Measurements from ENCODE around the gene SLC44A5.
"Not testable (repeated sequence)": the region's sequence is repeated elsewhere in the genome, so short reads cannot be mapped to it uniquely, and the experiment has no call there.

The SLC44A5 gene

GRCh38 chr1:75461808-75462325 lies 149.0 kb downstream of the SLC44A5 start:
- DNase-seq (ENCODE audit: low read depth, low spot score) = no peak

GRCh38 chr1:75449998-75450397 lies 160.9 kb downstream of the SLC44A5 start:
- DNase-seq (ENCODE audit: low read depth, low spot score) = no peak

DNA sequence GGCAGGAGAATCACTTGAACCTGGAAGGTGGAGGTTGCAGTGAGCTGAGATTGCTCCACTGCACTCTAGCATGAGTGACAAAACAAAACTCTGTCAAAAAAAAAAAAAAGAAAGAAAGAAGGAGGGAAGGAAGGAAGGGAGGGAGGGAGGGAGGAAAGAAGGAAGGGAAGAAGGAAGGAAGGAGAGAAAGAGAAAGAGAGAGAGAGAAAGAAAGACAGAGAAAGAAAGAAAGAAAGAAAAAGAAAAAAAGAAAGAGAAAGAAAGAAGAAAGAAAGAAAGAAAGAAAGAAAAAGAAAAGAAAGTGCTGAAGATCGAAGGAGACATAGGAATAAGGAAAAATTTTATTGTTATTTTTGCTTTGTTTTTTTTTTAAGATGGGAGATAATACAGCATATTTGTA lies 166.7 kb downstream of the SLC44A5 start:
- no peak for DNase-seq (ENCODE audit: low read depth, low spot score)

GRCh38 chr1:75440274-75440673 lies 170.6 kb downstream of the SLC44A5 start:
- no peak for DNase-seq (ENCODE audit: low read depth, low spot score)

GRCh38 chr1:75438355-75438754 lies 172.6 kb downstream of the SLC44A5 start:
- DNase-seq (ENCODE audit: low read depth, low spot score) = no peak

DNA sequence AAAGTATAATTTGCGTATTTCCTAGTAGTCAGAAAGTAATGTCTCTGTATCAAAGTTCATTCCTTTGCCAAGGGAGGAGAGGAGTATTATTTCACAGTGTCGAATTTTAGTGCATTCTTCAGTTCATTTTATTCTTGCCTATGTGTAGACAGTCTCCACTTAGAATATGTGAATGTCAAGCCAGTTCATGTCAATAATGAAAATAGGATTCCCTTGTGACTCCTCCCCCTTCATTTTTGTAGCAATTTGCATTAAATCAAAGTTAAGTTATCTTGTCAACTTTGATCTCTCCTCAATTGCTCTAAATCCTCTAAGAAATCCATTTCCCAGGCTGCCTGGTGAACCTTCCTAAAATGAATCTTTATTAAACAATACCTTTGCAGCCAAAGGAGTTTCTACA lies 179.1 kb downstream of the SLC44A5 start:
- DNase-seq (ENCODE audit: low read depth, low spot score) = no peak

DNA sequence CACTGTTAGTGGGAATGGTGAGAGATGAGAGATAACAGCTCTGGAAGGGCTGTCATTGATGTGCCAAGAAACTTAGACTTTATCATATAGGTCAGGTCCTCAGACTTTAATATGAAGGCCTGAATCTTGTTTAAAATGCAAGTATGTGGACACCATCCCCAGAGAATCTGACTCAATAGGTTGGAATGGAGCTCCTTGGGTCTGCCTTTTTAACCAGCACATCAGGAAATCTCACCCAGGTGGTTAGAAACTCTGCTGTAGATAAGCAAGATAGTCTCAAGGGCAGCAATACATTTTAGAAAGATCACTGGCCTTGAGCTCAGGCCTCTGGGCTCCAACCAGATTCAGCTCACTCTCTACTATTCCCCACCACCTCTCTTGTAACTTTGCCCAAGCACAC lies 180.4 kb downstream of the SLC44A5 start:
- DNase-seq (ENCODE audit: low read depth, low spot score) = no peak

- DNase-seq (ENCODE audit: low read depth, low spot score) = no peak
These were observed 184.2 kb downstream of the SLC44A5 start for GRCh38 chr1:75426688-75427087.

- DNase-seq (ENCODE audit: low read depth, low spot score) = no peak
These were observed 185.8 kb downstream of the SLC44A5 start for GRCh38 chr1:75425001-75425650.

DNA sequence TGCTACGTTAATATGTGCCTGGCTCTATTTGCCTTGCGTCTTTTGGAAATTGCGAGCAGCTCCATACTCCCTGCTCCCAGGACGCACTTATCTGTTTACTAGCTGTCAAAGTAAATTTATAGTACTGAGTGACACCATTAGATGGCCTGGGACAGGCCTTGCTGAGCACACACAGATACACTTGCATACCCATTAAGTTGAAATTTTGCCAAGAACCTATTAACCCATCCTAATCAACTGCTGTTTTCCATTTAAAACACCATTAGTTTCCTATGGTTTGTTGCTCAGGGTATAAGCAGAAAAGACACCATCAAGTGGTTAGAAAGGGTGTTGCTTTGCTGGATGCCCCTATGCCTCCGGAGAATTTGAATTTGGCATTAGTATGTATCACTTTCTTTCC lies 187.3 kb downstream of the SLC44A5 start:
- no peak for DNase-seq (ENCODE audit: low read depth, low spot score)

- DNase-seq (ENCODE audit: low read depth, low spot score) = no peak
These were observed 187.8 kb downstream of the SLC44A5 start for GRCh38 chr1:75423136-75423535.

GRCh38 chr1:75421371-75421770 lies 189.5 kb downstream of the SLC44A5 start:
- DNase-seq (ENCODE audit: low read depth, low spot score) = no peak

- no peak for DNase-seq (ENCODE audit: low read depth, low spot score)
These were observed 195.7 kb downstream of the SLC44A5 start for GRCh38 chr1:75415187-75415586.

GRCh38 chr1:75412616-75413015 lies 198.3 kb downstream of the SLC44A5 start:
- DNase-seq (ENCODE audit: low read depth, low spot score) = no peak

GRCh38 chr1:75404681-75405080 lies 206.2 kb downstream of the SLC44A5 start:
- DNase-seq (ENCODE audit: low read depth, low spot score) = not testable (repeated sequence)

DNA sequence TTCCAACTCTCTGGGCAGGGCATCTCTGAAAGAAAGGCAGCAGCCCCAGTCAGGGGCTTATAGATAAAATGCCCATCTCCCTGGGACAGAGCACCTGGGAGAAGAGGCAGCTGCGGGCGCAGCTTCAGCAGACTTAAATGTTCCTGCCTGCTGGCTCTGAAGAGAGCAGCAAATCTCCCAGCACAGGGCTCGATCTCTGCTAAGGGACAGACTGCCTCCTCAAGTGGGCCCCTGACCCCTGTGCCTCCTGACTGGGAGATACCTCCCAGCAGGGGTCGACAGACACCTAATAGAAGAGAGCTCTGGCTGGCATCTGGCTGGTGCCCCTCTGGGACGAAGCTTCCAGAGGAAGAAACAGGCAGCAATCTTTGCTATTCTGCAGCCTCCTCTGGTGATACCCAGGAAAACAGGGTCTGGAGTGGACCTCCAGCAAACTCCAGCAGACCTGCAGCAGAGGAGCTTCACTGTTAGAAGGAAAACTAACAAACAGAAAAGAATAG lies 207.7 kb downstream of the SLC44A5 start:
- DNase-seq (ENCODE audit: low read depth, low spot score) = not testable (repeated sequence)

DNA sequence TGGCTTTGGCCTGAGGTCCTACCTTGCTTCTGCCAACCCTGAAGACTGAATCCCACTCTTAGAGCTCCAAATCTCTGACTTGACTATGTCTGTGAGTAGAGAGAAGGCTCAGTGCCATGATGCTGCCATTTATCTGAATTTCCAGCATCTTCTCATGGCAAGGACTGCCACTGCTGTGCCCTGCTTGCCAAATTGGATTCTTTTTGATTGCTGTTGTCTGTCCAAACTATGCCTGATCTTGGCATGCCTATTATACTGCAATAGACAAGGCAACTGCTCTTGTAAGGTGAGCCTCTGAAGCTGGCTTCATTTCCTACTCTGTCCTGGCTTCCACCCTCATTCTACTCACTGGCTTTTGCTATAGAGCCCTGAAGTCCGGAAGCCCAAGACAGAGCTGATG lies 210.2 kb downstream of the SLC44A5 start:
- DNase-seq (ENCODE audit: low read depth, low spot score) = no peak

DNA sequence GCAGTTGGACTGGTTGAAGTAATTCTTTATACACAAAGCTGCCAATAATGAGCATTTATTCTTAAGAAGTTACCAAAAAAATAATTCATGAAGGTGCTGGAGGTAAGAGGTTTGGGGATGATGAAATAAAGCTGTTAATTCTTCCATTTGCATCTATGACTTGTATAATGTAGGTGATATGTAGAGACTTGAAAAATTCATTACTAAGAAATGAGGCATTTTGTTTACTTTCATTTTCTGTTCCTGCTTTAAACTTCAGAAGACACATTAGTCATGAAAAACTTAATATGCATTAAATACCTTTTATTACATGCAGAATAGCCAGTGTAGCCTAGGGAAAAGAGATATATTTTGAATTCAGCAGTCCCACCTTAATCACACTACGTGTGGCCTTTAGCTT lies 214.2 kb downstream of the SLC44A5 start:
- no peak for DNase-seq (ENCODE audit: low read depth, low spot score)

DNA sequence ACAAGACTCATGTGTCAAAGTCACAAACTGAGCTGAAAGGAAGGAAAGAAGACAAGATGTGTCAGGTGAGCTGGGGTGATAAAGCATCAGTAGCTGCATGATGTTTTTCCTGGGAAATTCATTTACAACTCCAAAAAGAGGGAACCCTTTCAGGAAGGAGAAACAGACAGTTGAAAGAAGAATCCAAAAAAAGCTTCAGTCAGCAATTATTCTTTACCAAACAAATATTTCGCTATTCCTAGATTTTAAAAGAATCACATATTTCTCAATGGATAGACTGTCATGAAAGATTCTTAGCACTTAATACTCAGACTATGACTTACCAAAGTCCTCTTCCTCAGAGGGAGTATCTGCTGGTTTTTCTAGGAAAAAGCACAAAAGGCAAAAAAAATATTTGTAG lies 214.7 kb downstream of the SLC44A5 start:
- no peak for DNase-seq (ENCODE audit: low read depth, low spot score)

DNA sequence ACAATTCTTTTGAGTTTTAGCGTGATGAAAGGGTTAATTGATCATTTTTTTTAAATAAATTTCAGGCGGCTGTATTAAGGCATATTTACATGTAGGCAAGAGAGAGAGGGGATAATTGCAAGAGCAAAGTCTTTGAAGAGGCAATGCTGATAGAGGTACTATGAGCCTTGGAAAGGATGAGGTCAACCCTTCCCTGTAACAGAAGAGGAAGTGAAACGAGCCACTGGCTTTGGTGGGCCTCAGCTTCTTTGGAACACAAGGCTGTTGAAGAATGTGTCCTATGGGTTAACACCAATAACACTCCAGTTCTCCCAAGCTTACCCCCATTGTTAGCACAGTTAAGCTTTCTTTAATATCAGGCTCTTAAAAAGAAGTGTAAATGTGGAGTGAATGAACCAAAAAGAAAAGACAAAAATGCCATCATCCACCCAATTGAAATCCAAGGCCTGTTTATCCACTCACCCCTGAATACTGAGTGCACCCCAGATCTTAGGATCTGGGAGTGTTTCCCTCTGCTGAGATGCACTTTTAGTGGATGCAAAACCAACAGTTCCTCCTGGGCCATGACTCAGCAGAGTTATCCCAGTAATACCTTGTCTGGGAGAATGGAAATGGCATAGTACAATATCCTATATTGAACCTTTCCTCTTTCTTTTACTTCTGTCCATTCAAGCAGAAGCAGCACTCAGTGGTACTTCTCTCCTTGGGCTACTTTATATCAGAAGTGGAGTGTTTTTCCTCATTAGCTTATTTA lies 216.4 kb downstream of the SLC44A5 start:
- DNase-seq (ENCODE audit: low read depth, low spot score) = no peak

GRCh38 chr1:75392278-75392677 lies 218.6 kb downstream of the SLC44A5 start:
- no peak for DNase-seq (ENCODE audit: low read depth, low spot score)

GRCh38 chr1:75375476-75376447 lies 235.2 kb downstream of the SLC44A5 start:
- DNase-seq (ENCODE audit: low read depth, low spot score) = not testable (repeated sequence)

Data from ELF-1 (cell line).